Sigmoid colon (tissue), 7 donors: ENCODE measurements around the gene KLHL30. TPM values are rescaled to one million over a fixed set of nuclear protein-coding genes. Genes with fewer than 3 reads are reported as not detected.
A peak's percentile ranks its signal among the peaks of the same experiment; 100 is the strongest.

Experiments
- DNase-seq: peaks from one replicate; pipeline ENCODE4 v3.0.0-alpha.2; 2019
- H3K27ac ChIP-seq, 4 donors: fragments of 200-600 bp; sonication (generic); one replicate each; pipeline ENCODE4 v1.5.1; 2016 to 2019; ENCODE audit warnings: mild to moderate bottlenecking in 1 of 4
- H3K27me3 ChIP-seq, 3 donors: fragments of 200-600 bp; sonication (generic); one replicate each; pipeline ENCODE4 v1.5.1; 2019; ENCODE audit warnings: mild to moderate bottlenecking in 1 of 3
- H3K36me3 ChIP-seq, 4 donors: fragments of 200-600 bp; sonication (generic); one replicate each; pipeline ENCODE4 v1.5.1; 2016 to 2019
- H3K4me1 ChIP-seq, 4 donors: fragments of 200-600 bp; sonication (generic); one replicate each; pipeline ENCODE4 v1.5.1; 2017 to 2019
- H3K4me3 ChIP-seq, 4 donors: fragments of 200-600 bp; sonication (generic); one replicate each; pipeline ENCODE4 v1.5.1; 2017 to 2019; ENCODE audit warnings: mild to moderate bottlenecking in 2 of 4, moderate library complexity in 1 of 4
- H3K9me3 ChIP-seq, 4 donors: fragments of 200-600 bp in 3 of 4; sonication (generic) in 3 of 4; one replicate each; pipeline versions ENCODE4 v1.5.1 to v1.6.1; 2013 to 2019
- EP300 ChIP-seq, 4 donors: sonication (generic); formaldehyde crosslinking; IDR thresholded peaks; one replicate each; pipeline ENCODE4 v1.6.1; 2017; ENCODE audit warnings: antibody characterized with exemption in 4 of 4
- POLR2A ChIP-seq, 2 donors: fragments of 450-650 bp; IDR thresholded peaks; one replicate each; pipeline ENCODE4 v1.6.1; 2016; ENCODE audit warnings: antibody characterized with exemption in 2 of 2, mild to moderate bottlenecking in 2 of 2, moderate library complexity in 2 of 2
- POLR2AphosphoS5 ChIP-seq, 4 donors: sonication (generic); formaldehyde crosslinking; IDR thresholded peaks; one replicate each; pipeline ENCODE4 v1.6.1; 2017; ENCODE audit warnings: antibody characterized with exemption in 4 of 4
- WGBS, 2 donors: extraction: QIAGEN DNeasy Blood & Tissue Kit; methylation state at CpG; one replicate each; pipeline ENCODE4 v1.1.7; 2013; 5-methylcytosine and 5-hydroxymethylcytosine counted together
- intact Hi-C: fragments of 100-400 bp; cut with DNase I; formaldehyde crosslinking; loops from one replicate; pipeline ENCODE4 v1.15.1; 2023
- polyA plus RNA-seq, 3 donors: library from polyadenylated mRNA; stranded (reverse); fragments of 200-250 nt; gene quantifications; one replicate each; pipeline ENCODE4 v1.2.3, GENCODE V29; 2013
- total RNA-seq, 4 donors: library from RNA; depleted of rRNA; stranded (reverse); fragments of >200 nt; gene quantifications; one replicate each; pipeline ENCODE4 v1.1.0, GENCODE V29; 2016
- TF ChIP-seq, protein P1 (sequence below), 4 experiments: fragments of 450-650 bp in 3 of 4; fragments of 200-600 bp in 1 of 4; IDR thresholded peaks; one replicate each; pipeline ENCODE4 v1.5.1; 2016 to 2019; ENCODE audit warnings: antibody characterized with exemption in 4 of 4, mild to moderate bottlenecking in 3 of 4, moderate library complexity in 2 of 4
- donor health status: healthy with polysubstance abuse.
- donor health status: Bipolar disorder and iron deficiency.
- donor health status: healthy.

The KLHL30 gene
- total and polyA plus RNA-seq, 7 donors, result 0.19 to 3.6 (median 0.71) TPM; not detected in 2

DNA sequence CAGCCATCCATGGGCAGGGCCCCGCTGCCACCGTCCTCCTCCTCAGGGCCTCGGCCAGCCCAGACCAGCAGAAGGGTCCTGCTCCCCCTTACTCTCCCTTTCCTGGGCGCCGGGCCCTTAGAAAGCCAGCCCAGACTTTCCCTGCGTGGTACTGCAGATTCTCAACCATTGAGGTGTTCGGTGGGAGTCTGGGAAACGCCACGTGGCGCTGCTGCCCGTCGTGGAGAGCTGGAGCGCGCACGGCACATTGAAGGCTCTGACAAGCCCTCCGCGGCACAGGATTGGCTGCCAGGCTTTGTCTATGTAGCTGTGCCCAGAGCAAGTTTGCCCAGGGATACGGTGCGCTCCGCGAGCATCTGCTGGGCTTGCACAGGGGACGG lies 10.4 kb upstream of the KLHL30 start:
- H3K4me3 ChIP-seq, result peak overlapping the region in 1 of 4 donors; percentile 48
- no peaks in the 10 kb centered on the region for H3K36me3 ChIP-seq
- WGBS, 2 donors, result 92% methylated on average over 22 of the region's 22 CpGs
- H3K27ac ChIP-seq, result no peak overlapping the region
- no peaks in the 10 kb centered on the region for H3K27me3 ChIP-seq
- no peaks in the 10 kb centered on the region for H3K9me3 ChIP-seq
- no peak for DNase-seq
- TF ChIP-seq, protein P1, sequence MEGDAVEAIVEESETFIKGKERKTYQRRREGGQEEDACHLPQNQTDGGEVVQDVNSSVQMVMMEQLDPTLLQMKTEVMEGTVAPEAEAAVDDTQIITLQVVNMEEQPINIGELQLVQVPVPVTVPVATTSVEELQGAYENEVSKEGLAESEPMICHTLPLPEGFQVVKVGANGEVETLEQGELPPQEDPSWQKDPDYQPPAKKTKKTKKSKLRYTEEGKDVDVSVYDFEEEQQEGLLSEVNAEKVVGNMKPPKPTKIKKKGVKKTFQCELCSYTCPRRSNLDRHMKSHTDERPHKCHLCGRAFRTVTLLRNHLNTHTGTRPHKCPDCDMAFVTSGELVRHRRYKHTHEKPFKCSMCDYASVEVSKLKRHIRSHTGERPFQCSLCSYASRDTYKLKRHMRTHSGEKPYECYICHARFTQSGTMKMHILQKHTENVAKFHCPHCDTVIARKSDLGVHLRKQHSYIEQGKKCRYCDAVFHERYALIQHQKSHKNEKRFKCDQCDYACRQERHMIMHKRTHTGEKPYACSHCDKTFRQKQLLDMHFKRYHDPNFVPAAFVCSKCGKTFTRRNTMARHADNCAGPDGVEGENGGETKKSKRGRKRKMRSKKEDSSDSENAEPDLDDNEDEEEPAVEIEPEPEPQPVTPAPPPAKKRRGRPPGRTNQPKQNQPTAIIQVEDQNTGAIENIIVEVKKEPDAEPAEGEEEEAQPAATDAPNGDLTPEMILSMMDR (IDR thresholded peaks at IDR 0.05), result no peak
- TF ChIP-seq POLR2AphosphoS5 (IDR thresholded peaks at IDR 0.05) (no peak), EP300 (IDR thresholded peaks at IDR 0.05) (no peak), POLR2A (IDR thresholded peaks at IDR 0.05) (no peak)
- intact Hi-C loops, result no loop called here
- peaks cover 0 to 13% (median 4%) of the 10 kb centered on the region in 4 donors for H3K4me1 ChIP-seq

DNA sequence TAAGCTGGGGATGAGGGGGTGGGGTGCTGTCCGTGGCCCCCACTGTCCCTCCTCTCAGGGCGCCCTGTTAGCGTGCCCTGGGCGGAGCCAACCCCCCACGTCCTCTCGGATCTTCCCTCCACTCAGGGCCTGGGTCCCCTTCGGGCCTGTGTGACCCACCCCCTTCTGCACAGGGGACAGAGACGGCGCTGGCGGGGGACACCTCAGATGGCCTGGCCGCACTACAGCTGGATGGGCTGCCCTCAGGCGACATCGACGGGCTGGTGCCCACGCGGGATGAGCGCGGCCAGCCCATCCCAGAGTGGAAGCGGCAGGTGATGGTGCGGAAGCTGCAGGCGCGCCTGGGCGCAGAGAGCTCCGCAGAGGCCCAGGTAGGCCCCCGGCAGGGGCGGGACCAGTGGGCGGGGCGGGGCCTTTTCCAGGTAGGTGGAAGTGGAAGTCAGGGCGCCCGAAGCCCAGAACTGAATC lies 9.9 kb upstream of the KLHL30 start:
- WGBS, 2 donors, result 74 to 78% methylated on average over 30 of the region's 30 CpGs
- TF ChIP-seq POLR2A (IDR thresholded peaks at IDR 0.05), result no peak
- no peak for TF ChIP-seq POLR2AphosphoS5 (IDR thresholded peaks at IDR 0.05)
- no peak for TF ChIP-seq EP300 (IDR thresholded peaks at IDR 0.05)
- TF ChIP-seq, protein P1 (IDR thresholded peaks at IDR 0.05), result no peak
- Histone ChIP-seq H3K4me3 (no peak overlapping the region), H3K27me3 (no peaks in the 10 kb centered on the region), H3K4me1 (peaks cover 0 to 13% (median 4%) of the 10 kb centered on the region in 4 donors), H3K36me3 (no peaks in the 10 kb centered on the region), H3K27ac (no peak overlapping the region), H3K9me3 (no peaks in the 10 kb centered on the region)
- intact Hi-C loops, result no loop called here
- DNase-seq, result no peak

DNA sequence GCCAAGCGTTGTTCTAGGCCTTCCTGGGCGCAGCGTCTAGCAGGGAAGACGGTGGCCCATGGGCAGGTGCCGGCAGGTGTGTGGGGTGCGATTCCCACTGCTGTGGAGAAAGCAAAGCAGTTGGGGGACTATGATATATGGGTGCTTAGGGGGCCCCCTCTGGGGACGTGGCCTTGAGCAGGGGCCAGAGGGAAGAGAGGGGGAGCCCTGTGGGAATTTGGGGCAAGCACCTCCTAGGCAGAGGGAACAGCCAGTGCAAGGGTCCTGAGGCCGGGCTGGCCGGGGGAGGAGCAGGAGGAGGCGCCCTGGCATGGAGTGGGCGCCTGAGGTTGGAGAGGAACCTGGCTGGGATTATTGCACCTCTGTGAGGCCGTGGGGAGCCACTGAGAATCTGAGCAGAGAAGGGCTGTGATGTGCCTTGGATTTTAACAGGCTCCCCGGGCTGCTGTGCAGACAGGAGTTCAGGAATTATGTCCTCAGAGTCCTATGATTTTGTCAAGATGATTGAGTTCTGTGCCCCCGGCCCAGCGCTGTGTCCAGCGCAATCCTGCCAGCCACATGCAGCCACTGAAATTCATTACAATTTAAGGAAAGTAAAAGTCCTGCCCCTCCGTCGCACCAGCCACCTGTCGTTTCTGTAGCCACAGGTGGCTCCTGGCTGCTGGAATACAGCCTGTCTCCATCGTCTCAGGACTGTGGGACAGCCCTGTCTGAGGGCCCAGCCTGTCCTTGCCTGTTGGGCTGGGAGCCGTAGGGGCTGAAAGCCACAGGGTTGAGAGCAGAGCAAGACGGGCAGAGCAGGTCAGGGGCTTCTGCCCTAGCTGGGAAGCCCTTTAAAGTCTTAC lies 9.1 kb upstream of the KLHL30 start:
- 81 to 90% methylated on average over 22 of the region's 22 CpGs for WGBS, 2 donors
- TF ChIP-seq EP300 (IDR thresholded peaks at IDR 0.05), result no peak
- TF ChIP-seq POLR2A (IDR thresholded peaks at IDR 0.05), result no peak
- no peak for TF ChIP-seq POLR2AphosphoS5 (IDR thresholded peaks at IDR 0.05)
- TF ChIP-seq, protein P1 (IDR thresholded peaks at IDR 0.05), result no peak
- Histone ChIP-seq H3K27me3 (no peaks in the 10 kb centered on the region), H3K36me3 (no peaks in the 10 kb centered on the region), H3K4me3 (no peak overlapping the region), H3K9me3 (no peaks in the 10 kb centered on the region), H3K27ac (no peak overlapping the region), H3K4me1 (peaks cover 0 to 13% (median 4%) of the 10 kb centered on the region in 4 donors)
- no peak for DNase-seq
- intact Hi-C loops, result no loop called here

- no peaks in the 10 kb centered on the region for H3K27me3 ChIP-seq
- no peak overlapping the region for H3K4me3 ChIP-seq
- H3K9me3 ChIP-seq, result no peaks in the 10 kb centered on the region
- intact Hi-C loops, result no loop called here
- H3K27ac ChIP-seq, result no peak overlapping the region
- H3K4me1 ChIP-seq, result peaks cover 0 to 13% (median 4%) of the 10 kb centered on the region in 4 donors
- TF ChIP-seq EP300 (IDR thresholded peaks at IDR 0.05) (no peak), POLR2A (IDR thresholded peaks at IDR 0.05) (no peak), POLR2AphosphoS5 (IDR thresholded peaks at IDR 0.05) (no peak)
- TF ChIP-seq, protein P1 (IDR thresholded peaks at IDR 0.05), result no peak
- 89 to 96% methylated on average over 28 of the region's 28 CpGs for WGBS, 2 donors
- no peaks in the 10 kb centered on the region for H3K36me3 ChIP-seq
- DNase-seq, result no peak
Measured at GRCh38 chr2:238130111-238130695, 8.3 kb upstream of the KLHL30 start.
